ENCODE results near the gene SCG3.

GRCh38 chr15:51672155-51672687 lies 9.1 kb upstream of the SCG3 start:
- TF ChIP-seq CTCF (IDR thresholded peaks at IDR 0.05; ENCODE audit: poor library complexity, severe bottlenecking): no peak
- TF ChIP-seq POLR2AphosphoS5 (IDR thresholded peaks at IDR 0.05): no peak
- TF ChIP-seq RAD21 (conservative IDR thresholded peaks at IDR 0.05): no peak
- no peak for TF ChIP-seq EZH2 (IDR thresholded peaks at IDR 0.05; ENCODE audit: borderline replicate concordance, insufficient read depth, low read length, poor library complexity, severe bottlenecking)
- TF ChIP-seq EP300 (conservative IDR thresholded peaks at IDR 0.05; ENCODE audit: poor library complexity, severe bottlenecking): no peak
- TF ChIP-seq TAF1 (IDR thresholded peaks at IDR 0.05; ENCODE audit: low read depth): no peak
- no peak for TF ChIP-seq MXI1 (conservative IDR thresholded peaks at IDR 0.05; ENCODE audit: poor library complexity, severe bottlenecking)
- TF ChIP-seq REST (IDR thresholded peaks at IDR 0.05; ENCODE audit: borderline replicate concordance): no peak

Data from neural cell (in vitro differentiated cells).